Measurements from ENCODE around the gene ZNF157. TPM values are rescaled to one million over a fixed set of nuclear protein-coding genes. Genes with fewer than 3 reads are reported as not detected.

Gene ZNF157
- polyA plus RNA-seq, 6 donors from 2014 or later: 0.23 to 1.3 (median 0.73) TPM; not detected in 1

GRCh38 chrX:47458528-47458927 is 88.2 kb downstream of the ZNF157 start:
- no peaks in the 10 kb centered on the region for H3K27me3 Mint-ChIP-seq
- no peak for DNase-seq
- H3K27ac Mint-ChIP-seq: no peak overlapping the region
- H3K4me1 Mint-ChIP-seq: peaks cover 4 to 7% (median 6%) of the 10 kb centered on the region in 3 donors
- H3K36me3 Mint-ChIP-seq: peaks cover 20 to 39% of the 10 kb centered on the region in 2 donors
- peaks cover 0 to 13% (median 4%) of the 10 kb centered on the region in 7 donors for H3K9me3 Mint-ChIP-seq
- ATAC-seq (ENCODE audit: low read depth in 2 of 2): no peak
- H3K4me3 Mint-ChIP-seq: no peak overlapping the region

GRCh38 chrX:47460561-47460960 is 90.2 kb downstream of the ZNF157 start:
- no peak overlapping the region for H3K27ac Mint-ChIP-seq
- peaks cover 16 to 32% of the 10 kb centered on the region in 2 donors for H3K36me3 Mint-ChIP-seq
- H3K4me1 Mint-ChIP-seq: peaks cover 6 to 11% (median 7%) of the 10 kb centered on the region in 3 donors
- no peak for DNase-seq
- H3K4me3 Mint-ChIP-seq: no peak overlapping the region
- peaks cover 0 to 13% (median 4%) of the 10 kb centered on the region in 7 donors for H3K9me3 Mint-ChIP-seq
- H3K27me3 Mint-ChIP-seq: no peaks in the 10 kb centered on the region
- ATAC-seq (ENCODE audit: low read depth in 2 of 2): no peak

Other genes with a start within 250 kb of the ZNF157 start
- gene NDUFB11, start 225.9 kb upstream of the ZNF157 start, polyA plus RNA-seq (ENCODE audit: low read depth in 6 of 6): 100 to 1,000 TPM; 135 to 163 (median 144) TPM
- 10 to 100 TPM; 11.4 to 33.9 (median 22.1) TPM for gene RBM10, start 225.4 kb upstream of the ZNF157 start, polyA plus RNA-seq (ENCODE audit: low read depth in 6 of 6)
- 100 to 1,000 TPM; 151 to 190 (median 174) TPM for gene UBA1, start 176.7 kb upstream of the ZNF157 start, polyA plus RNA-seq (ENCODE audit: low read depth in 6 of 6)
- gene CDK16, start 151.9 kb upstream of the ZNF157 start, polyA plus RNA-seq (ENCODE audit: low read depth in 6 of 6): 10 to 100 TPM in 1 of 6 donors, 1 to 10 TPM in 5; 3.9 to 19.9 (median 7.2) TPM
- 100 to 1,000 TPM in 3 of 6 donors, 10 to 100 TPM in 3; 88.3 to 145 (median 98.7) TPM for gene USP11, start 137.6 kb upstream of the ZNF157 start, polyA plus RNA-seq (ENCODE audit: low read depth in 6 of 6)
- gene ZNF41, start 112.6 kb downstream of the ZNF157 start, polyA plus RNA-seq (ENCODE audit: low read depth in 6 of 6): 10 to 100 TPM in 2 of 6 donors, 1 to 10 TPM in 4; 4.5 to 12.2 (median 6.8) TPM
- gene ARAF, start 190.6 kb downstream of the ZNF157 start, polyA plus RNA-seq (ENCODE audit: low read depth in 6 of 6): 10 to 100 TPM; 43.4 to 90.8 (median 58.6) TPM
- gene TIMP1, start 211.9 kb downstream of the ZNF157 start, polyA plus RNA-seq (ENCODE audit: low read depth in 6 of 6): 10 to 100 TPM in 3 of 6 donors, 1 to 10 TPM in 3; 7.6 to 15.0 (median 10.5) TPM
- gene SYN1, start 249.3 kb downstream of the ZNF157 start, polyA plus RNA-seq (ENCODE audit: low read depth in 6 of 6): not detected